Gastroesophageal sphincter (tissue), 4 donors: Measurements from ENCODE around the gene CGREF1. TPM values are rescaled to one million over a fixed set of nuclear protein-coding genes. Genes with fewer than 3 reads are reported as not detected.

ENCODE experiments used
- ATAC-seq: fragments of 150-250 bp; one replicate; pipeline ENCODE4 v1.9.1; 2016; ENCODE audit warnings: mild to moderate bottlenecking, moderate library complexity
- H3K27ac ChIP-seq, 4 donors: fragments of 200-600 bp; sonication (generic) in 3 of 4; 1 replicate in 3 of 4; 2 replicates in 1 of 4; pipeline ENCODE4 v1.5.1; 2016 to 2019
- H3K27me3 ChIP-seq: fragments of 200-600 bp; sonication (generic); one replicate; pipeline ENCODE4 v1.5.1; 2019
- H3K36me3 ChIP-seq, 2 donors: fragments of 200-600 bp; sonication (generic); one replicate each; pipeline ENCODE4 v1.5.1; 2019; ENCODE audit warnings: control low read depth in 1 of 2
- H3K4me1 ChIP-seq, 3 donors: fragments of 200-600 bp; sonication (generic); 1 replicate in 2 of 3; 2 replicates in 1 of 3; pipeline ENCODE4 v1.5.1; 2016 to 2019; ENCODE audit warnings: control low read depth in 2 of 3
- H3K4me3 ChIP-seq, 2 donors: fragments of 200-600 bp; sonication (generic); one replicate each; pipeline ENCODE4 v1.5.1; 2019; ENCODE audit warnings: mild to moderate bottlenecking in 1 of 2, moderate library complexity in 1 of 2
- H3K9me3 ChIP-seq, 3 donors: fragments of 200-600 bp; sonication (generic); one replicate each; pipeline ENCODE4 v1.5.1; 2017 to 2019; ENCODE audit warnings: control low read depth in 2 of 3
- CTCF ChIP-seq, 4 experiments: fragments of 200-600 bp in 2 of 4; fragments of 450-650 bp in 2 of 4; sonication (generic) in 1 of 4; IDR thresholded peaks; one replicate each; pipeline ENCODE4 v1.5.1; 2017 to 2019; ENCODE audit warnings: antibody characterized with exemption in 4 of 4, mild to moderate bottlenecking in 2 of 4, moderate library complexity in 2 of 4
- EP300 ChIP-seq: sonication (generic); formaldehyde crosslinking; IDR thresholded peaks from one replicate; pipeline ENCODE4 v1.6.1; 2017; ENCODE audit warnings: antibody characterized with exemption, mild to moderate bottlenecking
- POLR2A ChIP-seq, 2 donors: fragments of 450-650 bp; IDR thresholded peaks; one replicate each; pipeline ENCODE4 v1.6.1; 2017; ENCODE audit warnings: antibody characterized with exemption in 2 of 2, mild to moderate bottlenecking in 2 of 2, moderate library complexity in 1 of 2
- POLR2AphosphoS5 ChIP-seq: sonication (generic); formaldehyde crosslinking; IDR thresholded peaks from one replicate; pipeline ENCODE4 v1.6.1; 2017; ENCODE audit warnings: antibody characterized with exemption
- WGBS, 2 donors: methylation state at CpG; one replicate each; pipeline ENCODE4 v1.1.5; 2018; ENCODE audit warnings: low coverage in 1 of 2; 5-methylcytosine and 5-hydroxymethylcytosine counted together
- total RNA-seq, 4 donors: library from RNA; depleted of rRNA; stranded (reverse); fragments of >200 nt; gene quantifications; one replicate each; pipeline ENCODE4 v1.1.0, GENCODE V29; 2016

The CGREF1 gene
- total RNA-seq: 1 to 10 TPM in 1 of 4 donors, not detected in 3; 1.0 TPM

- H3K36me3 ChIP-seq: no peaks in the 10 kb centered on the region
- H3K27me3 ChIP-seq: peaks cover 40% of the 10 kb centered on the region
- H3K9me3 ChIP-seq: no peaks in the 10 kb centered on the region
- 26% methylated on average over 6 of the region's 84 CpGs; no CpG with 5 or more reads in 1 of the 2 donors for WGBS, 2 donors
- peaks cover 0 to 24% (median 5%) of the 10 kb centered on the region in 3 donors for H3K4me1 ChIP-seq
- no peak within 1 kb of the TSS for H3K27ac ChIP-seq
- H3K4me3 ChIP-seq: peak within 1 kb of the TSS in 1 of 2 donors; percentile 50
- TF ChIP-seq EP300 (no peak), POLR2AphosphoS5 (no peak), POLR2A (IDR thresholded peaks at IDR 0.05) (no peak), CTCF (IDR thresholded peaks at IDR 0.05) (no peak)
- peak; percentile 35 for ATAC-seq
These were observed at the start of gene CGREF1 for GRCh38 chr2:27118525-27119329. Gene CGREF1, minus strand, starts transcription at chr2:27119128. Its CDS starts 14,762 bp downstream, at chr2:27104366.

- no peak for TF ChIP-seq CTCF (IDR thresholded peaks at IDR 0.05)
- TF ChIP-seq EP300: no peak
- TF ChIP-seq POLR2AphosphoS5: no peak
- TF ChIP-seq POLR2A (IDR thresholded peaks at IDR 0.05): no peak
- H3K4me1 ChIP-seq: peaks cover 0 to 7% (median 0%) of the 10 kb centered on the region in 3 donors
- 70 to 81% methylated on average over 1 to 7 of the region's 8 CpGs for WGBS, 2 donors
- H3K4me3 ChIP-seq: no peak overlapping the region
- H3K9me3 ChIP-seq: no peaks in the 10 kb centered on the region
- ATAC-seq: no peak
- peaks cover 31% of the 10 kb centered on the region for H3K27me3 ChIP-seq
- no peaks in the 10 kb centered on the region for H3K36me3 ChIP-seq
- H3K27ac ChIP-seq: no peak overlapping the region
These were observed 46.2 kb upstream of the CGREF1 start for GRCh38 chr2:27164960-27165763.

- no peak overlapping the region for H3K27ac ChIP-seq
- 73 to 83% methylated on average over 6 to 15 of the region's 15 CpGs for WGBS, 2 donors
These were observed 43.5 kb upstream of the CGREF1 start for GRCh38 chr2:27162151-27163121.

More at GRCh38 chr2:27162151-27163121, 43.5 kb upstream of the CGREF1 start:
- no peak for ATAC-seq
- TF ChIP-seq POLR2AphosphoS5 (no peak), EP300 (no peak), POLR2A (IDR thresholded peaks at IDR 0.05) (no peak), CTCF (IDR thresholded peaks at IDR 0.05) (no peak)
- Histone ChIP-seq H3K4me1 (no peaks in the 10 kb centered on the region), H3K27me3 (peaks cover 29% of the 10 kb centered on the region), H3K4me3 (no peak overlapping the region), H3K9me3 (no peaks in the 10 kb centered on the region), H3K36me3 (no peaks in the 10 kb centered on the region)
